Upper lobe of left lung (tissue), 6 donors: ENCODE results near the gene TTC32. TPM values are rescaled to one million over a fixed set of nuclear protein-coding genes. Genes with fewer than 3 reads are reported as not detected.

Experiments used
- ATAC-seq, 2 donors: fragments of 200-7000 bp; cut with Tn5 transposase; one replicate each; pipeline ENCODE4 v1.9.1; 2022; ENCODE audit warnings: mild to moderate bottlenecking in 2 of 2, moderate library complexity in 2 of 2; ENCODE audit not compliant: low FRiP score in 2 of 2
- DNase-seq, 2 donors: peaks; one replicate each; pipeline ENCODE4 v3.0.0-alpha.2; 2019 to 2020
- H3K27ac ChIP-seq, 4 donors: fragments of 200-600 bp; sonication (generic); one replicate each; pipeline ENCODE4 v1.5.1; 2016 to 2019
- H3K27me3 ChIP-seq, 4 donors: fragments of 200-600 bp; sonication (generic); one replicate each; pipeline ENCODE4 v1.5.1; 2017 to 2019
- H3K36me3 ChIP-seq, 4 donors: fragments of 200-600 bp; sonication (generic); one replicate each; pipeline ENCODE4 v1.5.1; 2016 to 2019
- H3K4me1 ChIP-seq, 4 donors: fragments of 200-600 bp; sonication (generic); one replicate each; pipeline ENCODE4 v1.5.1; 2018 to 2019
- H3K4me3 ChIP-seq, 4 donors: fragments of 200-600 bp; sonication (generic); one replicate each; pipeline ENCODE4 v1.5.1; 2017 to 2019; ENCODE audit warnings: mild to moderate bottlenecking in 2 of 4, moderate library complexity in 1 of 4
- H3K9me3 ChIP-seq, 4 donors: fragments of 200-600 bp; sonication (generic); one replicate each; pipeline ENCODE4 v1.5.1; 2018 to 2019
- CTCF ChIP-seq, 6 experiments: fragments of 450-650 bp in 4 of 6; fragments of 200-600 bp in 2 of 6; sonication (generic) in 2 of 6; IDR thresholded peaks; one replicate each; pipeline ENCODE4 v1.5.1; 2016 to 2019; ENCODE audit warnings: antibody characterized with exemption in 6 of 6
- EP300 ChIP-seq, 4 donors: sonication (generic); formaldehyde crosslinking; IDR thresholded peaks; one replicate each; pipeline ENCODE4 v1.5.1; 2017; ENCODE audit warnings: antibody characterized with exemption in 4 of 4, control low read depth in 2 of 4
- POLR2A ChIP-seq, 4 donors: fragments of 450-650 bp; IDR thresholded peaks; one replicate each; pipeline ENCODE4 v1.5.1; 2016 to 2017; ENCODE audit warnings: antibody characterized with exemption in 4 of 4, mild to moderate bottlenecking in 2 of 4
- POLR2AphosphoS5 ChIP-seq, 2 donors: sonication (generic); formaldehyde crosslinking; IDR thresholded peaks; one replicate each; pipeline ENCODE4 v1.5.1; 2017; ENCODE audit warnings: antibody characterized with exemption in 2 of 2
- WGBS, 2 donors: methylation state at CpG; one replicate each; pipeline ENCODE4 v1.1.5; 2017 to 2018; 5-methylcytosine and 5-hydroxymethylcytosine counted together
- total RNA-seq, 6 donors: library from RNA; depleted of rRNA in 4 of 6; stranded (reverse); fragments of >200 nt in 4 of 6; gene quantifications; one replicate each; pipeline versions ENCODE4 v1.1.0 to v1.2.1, GENCODE V29; 2016 to 2021
- donor health status: DM: no; HTN: no; CAD: no; lungs with moderate emphysema.
- donor health status: DM: no; HTN: yes; CAD: no; lungs with severe emphysema.

Gene TTC32
- total RNA-seq, 6 donors from 2014 or later, result 8.4 to 14.7 (median 12.3) TPM

GRCh38 chr2:19864381-19864780 is 37.4 kb downstream of the TTC32 start:
- Histone ChIP-seq H3K36me3 (no peaks in the 10 kb centered on the region), H3K9me3 (no peaks in the 10 kb centered on the region), H3K4me3 (no peak overlapping the region), H3K4me1 (peaks cover 6 to 17% (median 12%) of the 10 kb centered on the region in 4 donors), H3K27ac (no peak overlapping the region), H3K27me3 (no peaks in the 10 kb centered on the region)
- ATAC-seq (no peak), DNase-seq (no peak)
- WGBS, 2 donors, result 74 to 81% methylated on average over 11 of the region's 11 CpGs
- TF ChIP-seq CTCF (IDR thresholded peaks at IDR 0.05), result no peak
- TF ChIP-seq POLR2A (IDR thresholded peaks at IDR 0.05), result no peak
- TF ChIP-seq EP300 (IDR thresholded peaks at IDR 0.05), result no peak
- no peak for TF ChIP-seq POLR2AphosphoS5 (IDR thresholded peaks at IDR 0.05)

GRCh38 chr2:19863303-19864041 is 38.3 kb downstream of the TTC32 start:
- peak; percentile 74 to 93 for ATAC-seq
- peak overlapping the region in 1 of 4 donors; percentile 15 for H3K27ac ChIP-seq

GRCh38 chr2:19861813-19862212 is 40.0 kb downstream of the TTC32 start:
- Histone ChIP-seq H3K27me3 (no peaks in the 10 kb centered on the region), H3K9me3 (no peaks in the 10 kb centered on the region), H3K4me3 (no peak overlapping the region), H3K36me3 (no peaks in the 10 kb centered on the region), H3K4me1 (peaks cover 6 to 8% (median 7%) of the 10 kb centered on the region in 4 donors), H3K27ac (no peak overlapping the region)
- TF ChIP-seq POLR2AphosphoS5 (IDR thresholded peaks at IDR 0.05) (no peak), CTCF (IDR thresholded peaks at IDR 0.05) (no peak), POLR2A (IDR thresholded peaks at IDR 0.05) (no peak), EP300 (IDR thresholded peaks at IDR 0.05) (no peak)
- DNase-seq, result no peak
- 43 to 45% methylated on average over 1 of the region's 1 CpG for WGBS, 2 donors
- ATAC-seq, result no peak

More at GRCh38 chr2:19863303-19864041, 38.3 kb downstream of the TTC32 start:
- DNase-seq, result peak; percentile 76 to 92
- no peaks in the 10 kb centered on the region for H3K9me3 ChIP-seq
- peak overlapping the region in 1 of 4 donors; percentile 6 for H3K4me3 ChIP-seq
- H3K4me1 ChIP-seq, result peaks cover 6 to 9% (median 8%) of the 10 kb centered on the region in 4 donors
- no peaks in the 10 kb centered on the region for H3K27me3 ChIP-seq
- H3K36me3 ChIP-seq, result no peaks in the 10 kb centered on the region
- TF ChIP-seq CTCF (IDR thresholded peaks at IDR 0.05) (peak; percentile 87 to 97 (median 96)), POLR2A (IDR thresholded peaks at IDR 0.05) (no peak)
- WGBS, 2 donors, result 32 to 43% methylated on average over 8 to 27 of the region's 33 CpGs

GRCh38 chr2:19860022-19860421 is 41.8 kb downstream of the TTC32 start:
- 68 to 84% methylated on average over 5 to 6 of the region's 6 CpGs for WGBS, 2 donors
- TF ChIP-seq EP300 (IDR thresholded peaks at IDR 0.05) (no peak), CTCF (IDR thresholded peaks at IDR 0.05) (no peak), POLR2AphosphoS5 (IDR thresholded peaks at IDR 0.05) (no peak)
- Histone ChIP-seq H3K27me3 (no peaks in the 10 kb centered on the region), H3K27ac (no peak overlapping the region), H3K36me3 (no peaks in the 10 kb centered on the region), H3K4me1 (peaks cover 6 to 8% (median 7%) of the 10 kb centered on the region in 4 donors), H3K9me3 (no peaks in the 10 kb centered on the region), H3K4me3 (no peak overlapping the region)
- DNase-seq (no peak), ATAC-seq (no peak)

- TF ChIP-seq POLR2A (IDR thresholded peaks at IDR 0.05), result no peak
- TF ChIP-seq EP300 (IDR thresholded peaks at IDR 0.05), result no peak
- no peak for TF ChIP-seq POLR2AphosphoS5 (IDR thresholded peaks at IDR 0.05)
- TF ChIP-seq CTCF (IDR thresholded peaks at IDR 0.05), result no peak
- Histone ChIP-seq H3K4me3 (no peak overlapping the region), H3K27ac (no peak overlapping the region), H3K9me3 (no peaks in the 10 kb centered on the region), H3K36me3 (no peaks in the 10 kb centered on the region), H3K4me1 (peaks cover 6 to 8% (median 7%) of the 10 kb centered on the region in 4 donors), H3K27me3 (no peaks in the 10 kb centered on the region)
- WGBS, 2 donors, result 76 to 80% methylated on average over 6 to 11 of the region's 11 CpGs
- ATAC-seq, result no peak
- DNase-seq, result no peak
These were observed 42.2 kb downstream of the TTC32 start for GRCh38 chr2:19859565-19859964.
